Stimulated activated CD4-positive, alpha-beta T cell treated with anti-CD3 and anti-CD28 coated beads, TNF-alpha, amount 100 ng/mL, for 48 hours (primary cell): ENCODE results near the gene TRIL.

Experiments used
- DNase-seq, 3 donors: peaks; one replicate each; pipeline ENCODE4 v3.0.0-alpha.2; 2020; ENCODE audit warnings: low read depth in 3 of 3

The TRIL gene, protein sequence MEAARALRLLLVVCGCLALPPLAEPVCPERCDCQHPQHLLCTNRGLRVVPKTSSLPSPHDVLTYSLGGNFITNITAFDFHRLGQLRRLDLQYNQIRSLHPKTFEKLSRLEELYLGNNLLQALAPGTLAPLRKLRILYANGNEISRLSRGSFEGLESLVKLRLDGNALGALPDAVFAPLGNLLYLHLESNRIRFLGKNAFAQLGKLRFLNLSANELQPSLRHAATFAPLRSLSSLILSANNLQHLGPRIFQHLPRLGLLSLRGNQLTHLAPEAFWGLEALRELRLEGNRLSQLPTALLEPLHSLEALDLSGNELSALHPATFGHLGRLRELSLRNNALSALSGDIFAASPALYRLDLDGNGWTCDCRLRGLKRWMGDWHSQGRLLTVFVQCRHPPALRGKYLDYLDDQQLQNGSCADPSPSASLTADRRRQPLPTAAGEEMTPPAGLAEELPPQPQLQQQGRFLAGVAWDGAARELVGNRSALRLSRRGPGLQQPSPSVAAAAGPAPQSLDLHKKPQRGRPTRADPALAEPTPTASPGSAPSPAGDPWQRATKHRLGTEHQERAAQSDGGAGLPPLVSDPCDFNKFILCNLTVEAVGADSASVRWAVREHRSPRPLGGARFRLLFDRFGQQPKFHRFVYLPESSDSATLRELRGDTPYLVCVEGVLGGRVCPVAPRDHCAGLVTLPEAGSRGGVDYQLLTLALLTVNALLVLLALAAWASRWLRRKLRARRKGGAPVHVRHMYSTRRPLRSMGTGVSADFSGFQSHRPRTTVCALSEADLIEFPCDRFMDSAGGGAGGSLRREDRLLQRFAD

DNA sequence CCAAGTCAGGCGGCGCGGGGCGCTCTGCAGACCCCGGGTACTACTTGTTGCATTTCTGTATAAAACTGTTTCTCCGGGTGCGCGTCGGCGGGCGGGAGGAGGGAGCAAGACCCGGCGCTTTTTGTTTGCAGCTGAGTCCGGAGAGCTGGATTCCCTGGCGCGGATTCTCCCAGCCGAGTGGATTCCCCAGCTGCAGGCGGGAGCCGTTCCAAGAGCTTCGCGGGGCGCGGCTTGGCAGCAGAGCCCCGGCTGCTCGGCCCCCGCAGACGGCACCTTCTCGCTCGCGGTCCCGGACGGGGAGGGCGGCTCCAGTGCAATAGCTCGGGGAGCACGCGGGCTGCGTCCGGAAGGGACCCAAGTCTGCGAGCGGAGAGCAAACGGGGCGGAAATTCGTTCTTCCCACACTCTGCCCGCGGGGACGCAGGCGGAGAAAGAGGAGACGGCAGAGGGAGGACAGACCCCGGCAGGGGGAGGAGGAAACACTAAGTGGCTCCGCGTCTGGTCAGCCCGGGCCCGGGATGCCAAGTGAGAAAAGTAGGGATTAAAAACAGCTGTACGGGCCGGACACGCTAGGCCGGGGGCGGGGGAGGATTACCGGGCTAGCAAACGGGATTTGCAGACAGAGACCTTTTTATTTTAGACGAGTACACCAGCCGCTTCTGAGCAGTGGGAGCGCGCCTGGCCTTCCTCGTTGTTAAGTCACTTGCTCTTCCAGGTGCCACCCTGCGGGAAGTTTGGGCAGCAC, at the start of gene TRIL:
TSS of gene TRIL (minus strand) at position 96 of the 745 bp plus-strand sequence. CDS start 284 bp downstream, outside the sequence.
- no peak for DNase-seq

GRCh38 chr7:29007127-29007526, 49.0 kb upstream of the TRIL start:
- no peak for DNase-seq

DNA sequence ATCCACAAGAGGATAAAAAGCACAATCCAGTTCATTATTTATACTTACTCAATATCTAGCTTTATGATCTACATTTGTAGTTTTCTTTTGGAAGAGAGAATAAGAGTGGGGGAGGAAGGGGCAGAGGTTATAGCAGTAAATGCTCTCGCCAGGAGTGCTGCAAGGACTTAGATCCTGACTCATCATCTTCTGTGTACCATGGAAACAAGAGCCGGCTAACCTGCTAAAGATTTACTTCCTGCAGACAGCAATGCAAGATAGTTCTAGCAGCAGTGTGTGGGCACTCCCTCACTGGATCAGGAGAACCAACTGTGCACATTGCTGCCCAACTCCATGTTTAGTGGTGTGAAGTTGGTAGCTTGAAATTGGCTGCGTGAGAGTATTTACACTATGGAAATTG, 47.7 kb upstream of the TRIL start:
- no peak for DNase-seq

DNA sequence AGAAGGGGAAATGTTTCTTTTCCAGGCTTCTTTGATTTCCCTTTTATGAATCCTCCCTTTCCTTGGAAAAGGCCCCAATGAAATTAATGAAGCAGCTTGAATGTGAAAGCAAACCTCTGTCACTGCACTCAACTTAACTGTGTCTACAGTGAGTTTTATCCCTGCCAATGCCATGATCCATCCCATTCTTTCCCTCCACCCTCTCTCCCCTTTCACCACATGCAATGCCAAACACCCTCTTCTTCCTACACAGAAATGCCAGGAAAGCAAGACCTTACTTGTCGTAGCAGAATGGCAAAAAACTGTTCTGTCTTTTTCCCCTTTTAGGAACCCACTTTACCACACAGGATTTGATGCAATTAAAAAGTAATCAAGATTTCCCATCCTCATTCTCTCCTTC, 47.3 kb upstream of the TRIL start:
- DNase-seq, result no peak

DNA sequence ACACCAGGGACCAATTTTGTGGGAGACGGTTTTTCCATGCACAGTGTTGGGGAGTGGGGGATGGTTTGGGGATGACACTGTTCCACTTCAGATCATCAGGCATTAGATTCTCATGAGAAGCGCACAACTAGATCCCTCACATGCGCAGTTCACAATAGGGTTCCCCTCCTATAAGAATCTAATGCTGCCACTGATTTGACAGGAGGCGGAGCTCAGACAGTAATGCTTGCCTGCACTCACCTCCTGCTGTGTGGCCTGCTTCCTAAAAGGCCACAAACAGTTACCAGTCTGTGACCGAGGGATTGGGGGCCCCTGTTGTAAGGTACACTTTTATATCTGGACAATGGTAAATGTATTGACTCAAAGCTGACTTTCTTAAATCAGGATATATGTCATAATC, 45.6 kb upstream of the TRIL start:
- no peak for DNase-seq

DNA sequence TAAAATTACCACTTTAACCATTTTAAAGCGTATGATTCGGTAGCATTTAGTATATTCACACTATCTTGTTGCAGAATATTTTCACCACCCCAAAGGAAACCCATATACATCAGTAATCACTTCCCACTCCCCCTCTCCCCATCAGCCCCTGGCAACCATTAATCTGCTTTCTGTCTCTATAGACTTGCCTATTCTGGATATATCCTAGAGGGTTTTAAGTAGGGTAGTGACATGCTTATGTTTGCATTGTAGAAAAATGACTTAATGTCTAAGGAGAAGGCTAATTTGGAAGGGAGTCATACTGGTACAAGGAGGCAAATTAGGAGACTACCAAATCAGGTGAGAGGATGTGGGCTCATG, 42.6 kb upstream of the TRIL start:
- no peak for DNase-seq

DNA sequence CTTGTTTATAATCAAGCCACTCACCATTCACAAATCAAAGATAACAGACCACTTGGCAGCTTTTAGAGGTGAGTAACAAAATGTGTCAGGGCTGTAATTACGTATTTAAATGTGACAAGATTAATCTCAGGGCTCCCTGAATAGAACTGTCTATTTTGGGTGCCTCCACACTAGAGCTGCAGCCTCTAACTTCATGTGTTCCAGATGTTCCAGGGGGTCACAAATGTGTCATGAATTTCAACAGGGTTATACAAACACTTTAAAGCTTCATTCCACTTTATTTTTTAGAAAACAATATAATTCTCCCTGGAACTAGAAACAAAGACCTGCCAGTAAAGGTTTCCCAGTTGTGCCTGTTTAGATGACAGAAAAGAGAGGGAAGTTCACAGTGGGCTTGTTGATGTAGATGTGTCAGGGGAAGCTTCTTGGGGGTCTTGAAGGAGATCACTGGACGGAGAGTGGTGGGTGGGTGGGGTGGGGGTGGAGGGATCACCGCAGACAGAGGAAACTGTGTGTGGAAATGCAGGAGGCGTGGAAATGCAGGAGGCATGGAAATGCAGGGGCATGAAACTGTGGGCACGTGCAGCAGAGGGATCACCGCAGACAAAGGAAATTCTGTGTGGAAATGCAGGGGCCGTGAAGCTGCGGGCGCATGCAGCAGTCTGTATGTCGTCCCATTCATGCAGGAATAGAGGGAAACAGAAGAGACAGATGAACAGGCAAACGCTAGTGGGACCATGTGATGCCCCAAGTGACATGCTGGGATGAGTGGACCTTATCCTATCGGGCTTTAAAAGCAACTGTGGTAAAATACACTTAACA, 42.0 kb upstream of the TRIL start:
- DNase-seq, result no peak

DNA sequence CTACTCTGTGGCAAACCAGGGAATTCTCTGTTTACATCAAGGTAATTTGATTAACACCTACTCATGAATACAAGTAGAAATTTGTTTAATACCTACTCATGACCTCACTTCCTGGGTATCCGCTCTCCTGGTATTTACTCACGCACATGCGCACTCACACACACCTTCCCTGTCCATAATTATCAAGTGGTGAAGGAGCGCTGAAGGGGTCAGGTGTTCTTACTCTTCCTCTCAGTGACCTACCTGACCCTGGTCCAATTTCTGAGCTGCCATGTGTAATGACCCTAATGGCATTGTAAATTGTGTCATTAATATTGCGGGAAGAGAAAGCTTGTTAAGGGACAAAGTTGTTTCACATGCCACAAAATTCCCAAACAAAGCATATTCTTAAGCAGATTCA, 41.3 kb upstream of the TRIL start:
- DNase-seq, result no peak

- no peak for DNase-seq
These were observed 40.0 kb upstream of the TRIL start for GRCh38 chr7:28998105-28998504.

- no peak for DNase-seq
These were observed 38.7 kb upstream of the TRIL start for GRCh38 chr7:28996836-28997235.

DNA sequence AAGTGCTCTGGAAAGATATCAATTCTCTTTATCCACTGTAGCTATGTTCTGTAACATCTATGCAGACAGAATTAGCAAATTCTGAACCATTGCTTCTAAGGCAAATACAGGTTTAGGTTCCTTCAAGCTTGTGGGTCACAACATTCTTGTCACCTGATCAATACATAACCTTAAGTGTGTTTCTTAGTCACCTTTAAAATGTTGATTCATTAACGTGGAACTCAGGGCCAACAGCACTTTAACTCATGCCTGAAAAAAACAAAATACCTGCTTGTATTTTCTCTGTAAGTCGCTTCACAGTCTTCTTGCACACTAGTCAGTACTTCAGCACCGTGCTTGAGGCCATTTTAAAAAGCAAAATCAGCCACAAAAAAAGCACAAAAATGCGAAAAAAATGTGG, 35.2 kb upstream of the TRIL start:
- no peak for DNase-seq

- no peak for DNase-seq
These were observed 34.7 kb upstream of the TRIL start for GRCh38 chr7:28992798-28993197.

DNA sequence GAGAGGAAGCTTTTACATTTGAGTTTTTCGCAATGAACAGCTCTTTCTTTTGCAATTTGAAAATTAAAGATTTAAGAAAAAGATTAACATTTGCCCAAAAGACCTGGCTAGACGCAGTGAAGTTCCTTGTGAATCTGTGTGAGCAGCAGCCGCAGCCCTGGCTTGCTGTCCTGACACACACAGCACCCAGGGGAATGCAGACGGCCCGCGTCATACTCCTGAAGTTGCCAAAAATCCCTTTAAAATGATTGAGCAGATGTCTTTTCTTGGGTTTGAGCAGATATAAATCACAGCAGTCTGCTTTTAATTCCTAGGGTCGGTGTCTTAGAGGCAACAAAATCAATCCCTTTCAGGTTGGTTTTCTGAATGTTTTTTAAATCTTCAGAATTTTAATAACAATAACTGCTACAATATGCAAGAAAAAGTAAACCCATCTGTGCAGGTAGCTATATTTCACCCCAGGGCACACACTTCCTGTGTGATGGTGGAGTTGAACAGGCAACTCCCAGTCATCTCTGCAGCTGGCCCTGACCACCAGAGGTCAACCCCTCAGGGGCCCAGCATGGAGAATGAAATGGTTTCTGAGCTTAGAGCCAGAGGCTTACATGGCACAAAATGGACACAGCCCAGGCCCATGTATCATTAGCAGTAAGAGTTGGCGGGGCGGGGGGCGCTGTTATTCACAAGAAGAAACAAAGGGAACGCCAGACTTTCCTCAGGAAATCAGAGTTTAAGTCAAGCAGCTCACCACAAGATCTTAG, 32.2 kb upstream of the TRIL start:
- no peak for DNase-seq

DNA sequence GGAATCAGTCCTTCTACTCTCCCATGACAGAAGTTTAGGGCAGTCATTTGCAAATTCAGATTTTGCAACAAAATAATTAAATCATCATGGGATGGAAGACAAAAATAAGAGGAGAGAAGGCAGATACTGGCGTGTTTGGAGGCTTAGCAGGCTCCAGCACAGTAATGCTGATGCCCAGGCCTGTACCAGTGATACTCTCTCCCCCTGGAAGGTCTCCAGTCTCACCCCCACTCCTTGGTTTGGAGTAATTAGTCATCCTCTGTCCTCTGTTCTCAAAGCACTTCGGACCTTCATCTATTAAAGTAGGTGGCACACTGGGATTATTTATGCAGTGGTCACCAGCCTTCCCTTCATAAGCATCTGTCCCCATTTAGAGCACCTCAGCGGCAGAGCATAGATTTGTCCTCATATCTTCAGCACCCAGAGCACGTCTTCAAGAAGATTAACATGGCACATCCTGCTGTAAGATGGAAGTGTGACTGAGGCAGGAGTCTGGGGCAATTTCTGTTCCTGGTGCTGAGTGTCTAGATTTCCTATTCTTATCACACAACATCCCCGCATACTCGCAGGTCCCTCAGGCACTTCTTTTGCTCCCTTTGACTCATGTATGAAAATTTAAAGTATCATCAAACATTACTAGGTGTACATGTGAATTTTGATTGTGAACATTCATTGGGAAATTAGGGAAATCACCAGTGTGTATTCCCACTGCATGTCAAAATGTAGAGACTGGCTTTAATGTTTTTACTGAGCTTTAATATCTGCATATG, 31.3 kb upstream of the TRIL start:
- no peak for DNase-seq

DNA sequence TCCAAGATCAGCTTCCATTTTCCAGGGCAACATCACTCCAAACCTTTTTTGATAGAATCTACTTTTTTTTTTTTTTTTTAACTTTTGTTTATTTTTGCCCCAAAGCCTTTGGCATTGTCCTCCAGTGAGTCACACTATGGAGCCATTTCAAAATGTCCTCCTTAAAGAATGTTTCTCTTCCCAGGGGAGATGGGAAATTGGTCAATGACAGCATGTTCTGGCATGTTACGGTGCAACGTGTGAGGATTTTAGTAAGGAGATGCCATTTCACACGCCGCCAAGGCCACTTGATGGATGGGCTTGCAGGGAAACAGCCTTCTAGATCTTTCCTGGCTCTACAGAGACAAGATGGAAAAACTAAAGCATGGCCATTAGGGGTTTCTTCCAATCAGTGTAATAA, 30.7 kb upstream of the TRIL start:
- no peak for DNase-seq

GRCh38 chr7:28988091-28988490, 30.0 kb upstream of the TRIL start:
- no peak for DNase-seq

GRCh38 chr7:28986765-28987110, 28.6 kb upstream of the TRIL start:
- DNase-seq, result no peak

- DNase-seq, result no peak
These were observed 28.1 kb upstream of the TRIL start for GRCh38 chr7:28986028-28986764.

GRCh38 chr7:28984631-28985030, 26.5 kb upstream of the TRIL start:
- no peak for DNase-seq

GRCh38 chr7:28984217-28984616, 26.1 kb upstream of the TRIL start:
- DNase-seq, result no peak
